AG09309 (cell line): ENCODE data around the gene NCK1.
"Not testable (repeated sequence)": the region's sequence is repeated elsewhere in the genome, so short reads cannot be mapped to it uniquely, and the experiment has no call there.

ENCODE experiments used
- DNase-seq: peaks from one replicate; pipeline ENCODE4 v3.0.0-alpha.2; 2010; ENCODE audit warnings: low read depth
- H3K4me3 ChIP-seq: 2 replicates; pipeline ENCODE4 v1.5.1; 2011; ENCODE audit warnings: mild to moderate bottlenecking, low read depth, low read length, moderate library complexity; ENCODE audit not compliant: control insufficient read depth
- CTCF ChIP-seq: IDR thresholded peaks from 2 replicates; pipeline ENCODE4 v1.5.1; 2011; ENCODE audit warnings: mild to moderate bottlenecking, low read depth, low read length, inconsistent platforms; ENCODE audit not compliant: insufficient read depth, control insufficient read depth; ENCODE audit errors: missing control alignments

Gene NCK1

GRCh38 chr3:136982033-136982432 is 120.0 kb downstream of the NCK1 start:
- TF ChIP-seq CTCF, result no peak
- H3K4me3 ChIP-seq, result no peak overlapping the region
- DNase-seq, result no peak

- DNase-seq, result no peak
- H3K4me3 ChIP-seq, result no peak overlapping the region
- no peak for TF ChIP-seq CTCF
These were observed 120.6 kb downstream of the NCK1 start for GRCh38 chr3:136982520-136983138.

GRCh38 chr3:136984837-136985236 is 122.8 kb downstream of the NCK1 start:
- H3K4me3 ChIP-seq, result no peak overlapping the region
- no peak for TF ChIP-seq CTCF
- DNase-seq, result peak; percentile 76

- DNase-seq, H3K4me3 ChIP-seq: not testable (repeated sequence)
These were observed 125.5 kb downstream of the NCK1 start for GRCh38 chr3:136987398-136987980.

- no peak for DNase-seq
- no peak for TF ChIP-seq CTCF
- H3K4me3 ChIP-seq, result no peak overlapping the region
These were observed 126.6 kb downstream of the NCK1 start for GRCh38 chr3:136988651-136989050.

GRCh38 chr3:136989781-136990524 is 127.9 kb downstream of the NCK1 start:
- H3K4me3 ChIP-seq, result no peak overlapping the region
- DNase-seq, result no peak
- no peak for TF ChIP-seq CTCF

GRCh38 chr3:136990826-136991225 is 128.8 kb downstream of the NCK1 start:
- no peak for DNase-seq
- no peak overlapping the region for H3K4me3 ChIP-seq
- no peak for TF ChIP-seq CTCF
